Stimulated activated naive CD8-positive, alpha-beta T cell treated with anti-CD3 and anti-CD28 coated beads, Interleukin-15, Interleukin-2, amounts not matched to agents 100 ng/mL and 50 ng/mL, for 24 hours (primary cell): Measurements from ENCODE around the gene DAGLB.

Experiments used
- H3K27ac Mint-ChIP-seq: one replicate; pipeline ENCODE4 v1.8.0; 2021; ENCODE audit warnings: mild to moderate bottlenecking, mixed read lengths
- H3K27me3 Mint-ChIP-seq: one replicate; pipeline ENCODE4 v1.8.0; 2021; ENCODE audit warnings: mixed read lengths
- H3K36me3 Mint-ChIP-seq: one replicate; pipeline ENCODE4 v1.8.0; 2021; ENCODE audit warnings: low read depth, mixed read lengths
- H3K4me1 Mint-ChIP-seq: one replicate; pipeline ENCODE4 v1.8.0; 2021; ENCODE audit warnings: low read depth, mixed read lengths
- H3K4me3 Mint-ChIP-seq: one replicate; pipeline ENCODE4 v1.8.0; 2021; ENCODE audit warnings: mild to moderate bottlenecking, mixed read lengths
- H3K9me3 Mint-ChIP-seq: one replicate; pipeline ENCODE4 v1.8.0; 2021; ENCODE audit warnings: mixed read lengths

Gene DAGLB

GRCh38 chr7:6447581-6448199 lies at the start of gene DAGLB:
Gene DAGLB, minus strand, starts transcription at chr7:6447954. Its CDS starts 112 bp downstream, at chr7:6447842.
- no peaks in the 10 kb centered on the region for H3K9me3 Mint-ChIP-seq
- H3K27ac Mint-ChIP-seq: peak within 1 kb of the TSS; percentile 88
- H3K36me3 Mint-ChIP-seq: peaks cover 26% of the 10 kb centered on the region
- H3K27me3 Mint-ChIP-seq: no peaks in the 10 kb centered on the region
- H3K4me1 Mint-ChIP-seq: peaks cover 37% of the 10 kb centered on the region
- H3K4me3 Mint-ChIP-seq: peak within 1 kb of the TSS; percentile 90

GRCh38 chr7:6497637-6497905 lies 49.8 kb upstream of the DAGLB start:
- no peaks in the 10 kb centered on the region for H3K4me1 Mint-ChIP-seq
- H3K27me3 Mint-ChIP-seq: no peaks in the 10 kb centered on the region
- H3K9me3 Mint-ChIP-seq: no peaks in the 10 kb centered on the region
- no peak overlapping the region for H3K27ac Mint-ChIP-seq
- no peak overlapping the region for H3K4me3 Mint-ChIP-seq
- no peaks in the 10 kb centered on the region for H3K36me3 Mint-ChIP-seq

- Mint-ChIP-seq H3K4me3 (no peak overlapping the region), H3K4me1 (no peaks in the 10 kb centered on the region), H3K9me3 (no peaks in the 10 kb centered on the region), H3K27ac (no peak overlapping the region), H3K36me3 (no peaks in the 10 kb centered on the region), H3K27me3 (no peaks in the 10 kb centered on the region)
Measured at GRCh38 chr7:6496842-6497636, 49.3 kb upstream of the DAGLB start.

GRCh38 chr7:6495597-6496262 lies 48.0 kb upstream of the DAGLB start:
- H3K4me3 Mint-ChIP-seq: no peak overlapping the region
- H3K27ac Mint-ChIP-seq: no peak overlapping the region
- H3K4me1 Mint-ChIP-seq: no peaks in the 10 kb centered on the region
- H3K36me3 Mint-ChIP-seq: no peaks in the 10 kb centered on the region
- no peaks in the 10 kb centered on the region for H3K9me3 Mint-ChIP-seq
- no peaks in the 10 kb centered on the region for H3K27me3 Mint-ChIP-seq

GRCh38 chr7:6494365-6494764 lies 46.6 kb upstream of the DAGLB start:
- no peaks in the 10 kb centered on the region for H3K27me3 Mint-ChIP-seq

GRCh38 chr7:6491194-6491593 lies 43.4 kb upstream of the DAGLB start:
- no peak overlapping the region for H3K27ac Mint-ChIP-seq

More at GRCh38 chr7:6494365-6494764, 46.6 kb upstream of the DAGLB start:
- H3K4me1 Mint-ChIP-seq: no peaks in the 10 kb centered on the region
- no peaks in the 10 kb centered on the region for H3K9me3 Mint-ChIP-seq
- no peak overlapping the region for H3K27ac Mint-ChIP-seq
- H3K4me3 Mint-ChIP-seq: no peak overlapping the region
- H3K36me3 Mint-ChIP-seq: no peaks in the 10 kb centered on the region

GRCh38 chr7:6489612-6490011 lies 41.9 kb upstream of the DAGLB start:
- Mint-ChIP-seq H3K27me3 (no peaks in the 10 kb centered on the region), H3K36me3 (no peaks in the 10 kb centered on the region), H3K27ac (no peak overlapping the region), H3K9me3 (no peaks in the 10 kb centered on the region), H3K4me1 (peaks cover 2% of the 10 kb centered on the region), H3K4me3 (no peak overlapping the region)

More at GRCh38 chr7:6491194-6491593, 43.4 kb upstream of the DAGLB start:
- Mint-ChIP-seq H3K36me3 (no peaks in the 10 kb centered on the region), H3K27me3 (no peaks in the 10 kb centered on the region), H3K4me1 (no peaks in the 10 kb centered on the region), H3K9me3 (no peaks in the 10 kb centered on the region), H3K4me3 (no peak overlapping the region)

GRCh38 chr7:6487184-6487545 lies 39.4 kb upstream of the DAGLB start:
- Mint-ChIP-seq H3K9me3 (no peaks in the 10 kb centered on the region), H3K27ac (no peak overlapping the region), H3K27me3 (no peaks in the 10 kb centered on the region), H3K36me3 (peaks cover 4% of the 10 kb centered on the region), H3K4me3 (no peak overlapping the region), H3K4me1 (peaks cover 17% of the 10 kb centered on the region)

- no peaks in the 10 kb centered on the region for H3K9me3 Mint-ChIP-seq
- peaks cover 7% of the 10 kb centered on the region for H3K36me3 Mint-ChIP-seq
- no peak overlapping the region for H3K27ac Mint-ChIP-seq
- no peak overlapping the region for H3K4me3 Mint-ChIP-seq
- no peaks in the 10 kb centered on the region for H3K27me3 Mint-ChIP-seq
- peaks cover 23% of the 10 kb centered on the region for H3K4me1 Mint-ChIP-seq
Measured at GRCh38 chr7:6486438-6487183, 38.9 kb upstream of the DAGLB start.

GRCh38 chr7:6482743-6483119 lies 35.0 kb upstream of the DAGLB start:
- Mint-ChIP-seq H3K36me3 (peaks cover 38% of the 10 kb centered on the region), H3K9me3 (no peaks in the 10 kb centered on the region), H3K27ac (peak overlapping the region; percentile 96), H3K4me3 (peak overlapping the region; percentile 96), H3K27me3 (no peaks in the 10 kb centered on the region), H3K4me1 (peaks cover 60% of the 10 kb centered on the region)

- Mint-ChIP-seq H3K27ac (no peak overlapping the region), H3K4me3 (peak overlapping the region; percentile 96), H3K9me3 (no peaks in the 10 kb centered on the region), H3K4me1 (peaks cover 65% of the 10 kb centered on the region), H3K36me3 (peaks cover 38% of the 10 kb centered on the region), H3K27me3 (no peaks in the 10 kb centered on the region)
Measured at GRCh38 chr7:6482307-6482706, 34.6 kb upstream of the DAGLB start.

- no peaks in the 10 kb centered on the region for H3K9me3 Mint-ChIP-seq
- H3K36me3 Mint-ChIP-seq: peaks cover 38% of the 10 kb centered on the region
- H3K4me3 Mint-ChIP-seq: peak overlapping the region; percentile 53
- no peak overlapping the region for H3K27ac Mint-ChIP-seq
- H3K4me1 Mint-ChIP-seq: peaks cover 73% of the 10 kb centered on the region
- H3K27me3 Mint-ChIP-seq: no peaks in the 10 kb centered on the region
Measured at GRCh38 chr7:6481445-6481844, 33.7 kb upstream of the DAGLB start.

GRCh38 chr7:6480323-6480660 lies 32.5 kb upstream of the DAGLB start:
- H3K4me3 Mint-ChIP-seq: no peak overlapping the region
- H3K27me3 Mint-ChIP-seq: no peaks in the 10 kb centered on the region
- H3K27ac Mint-ChIP-seq: no peak overlapping the region
- H3K4me1 Mint-ChIP-seq: peaks cover 84% of the 10 kb centered on the region
- no peaks in the 10 kb centered on the region for H3K9me3 Mint-ChIP-seq
- H3K36me3 Mint-ChIP-seq: peaks cover 46% of the 10 kb centered on the region

- H3K4me1 Mint-ChIP-seq: peaks cover 84% of the 10 kb centered on the region
- H3K4me3 Mint-ChIP-seq: peak overlapping the region; percentile 31
Measured at GRCh38 chr7:6479067-6479466, 31.3 kb upstream of the DAGLB start.

GRCh38 chr7:6478186-6478585 lies 30.4 kb upstream of the DAGLB start:
- Mint-ChIP-seq H3K36me3 (peaks cover 51% of the 10 kb centered on the region), H3K4me3 (no peak overlapping the region)

More at GRCh38 chr7:6479067-6479466, 31.3 kb upstream of the DAGLB start:
- Mint-ChIP-seq H3K27ac (peak overlapping the region; percentile 61), H3K36me3 (peaks cover 46% of the 10 kb centered on the region), H3K27me3 (no peaks in the 10 kb centered on the region), H3K9me3 (no peaks in the 10 kb centered on the region)

More at GRCh38 chr7:6478186-6478585, 30.4 kb upstream of the DAGLB start:
- Mint-ChIP-seq H3K27ac (no peak overlapping the region), H3K9me3 (no peaks in the 10 kb centered on the region), H3K27me3 (no peaks in the 10 kb centered on the region), H3K4me1 (peaks cover 83% of the 10 kb centered on the region)
